Loucy (cell line): ENCODE data around the gene ROR1.
A peak's percentile ranks its signal among the peaks of the same experiment; 100 is the strongest.

ENCODE experiments used
- H2AFZ ChIP-seq: fragments of 200-600 bp; sonication (generic); 2 replicates; pipeline ENCODE4 v1.6.0; 2016; ENCODE audit warnings: antibody characterized with exemption, mild to moderate bottlenecking, low read length, moderate library complexity
- H3F3A ChIP-seq: fragments of 200-600 bp; 2 replicates; pipeline ENCODE4 v1.6.0; 2016; ENCODE audit warnings: antibody characterized with exemption, low read depth, mild to moderate bottlenecking
- H3K27me3 ChIP-seq: fragments of 200-600 bp; sonication (generic); 2 replicates; pipeline ENCODE4 v1.6.1; 2014; ENCODE audit warnings: low read length, mild to moderate bottlenecking; ENCODE audit not compliant: insufficient read depth, poor library complexity, severe bottlenecking
- H3K36me3 ChIP-seq: fragments of 200-600 bp; sonication (generic); 2 replicates; pipeline ENCODE4 v1.6.1; 2016; ENCODE audit warnings: low read length; ENCODE audit not compliant: insufficient read depth
- H3K4me1 ChIP-seq: fragments of 200-600 bp; sonication (generic); 2 replicates; pipeline ENCODE4 v1.5.1; 2014; ENCODE audit warnings: low read length, mild to moderate bottlenecking; ENCODE audit not compliant: insufficient read depth, poor library complexity, severe bottlenecking
- H3K4me2 ChIP-seq: fragments of 200-600 bp; sonication (generic); 2 replicates; pipeline ENCODE4 v1.6.0; 2014; ENCODE audit warnings: antibody characterized with exemption, low read length, low read depth, mild to moderate bottlenecking; ENCODE audit not compliant: poor library complexity, severe bottlenecking
- H3K4me3 ChIP-seq: fragments of 200-600 bp; sonication (generic); 2 replicates; pipeline ENCODE4 v1.5.1; 2014; ENCODE audit warnings: low read length, mild to moderate bottlenecking, mixed read lengths; ENCODE audit not compliant: poor library complexity, severe bottlenecking
- H3K79me2 ChIP-seq: fragments of 200-600 bp; sonication (generic); 2 replicates; pipeline ENCODE4 v1.6.1; 2014; ENCODE audit warnings: low read length; ENCODE audit not compliant: insufficient read depth
- H3K9ac ChIP-seq: fragments of 200-600 bp; sonication (generic); 2 replicates; pipeline ENCODE4 v1.6.0; 2014; ENCODE audit warnings: mild to moderate bottlenecking, low read depth, low read length, moderate library complexity; ENCODE audit not compliant: poor library complexity, severe bottlenecking
- H3K9me2 ChIP-seq: fragments of 200-600 bp; sonication (generic); replicated peaks from 2 replicates; pipeline ENCODE4 v1.6.1; 2016; ENCODE audit warnings: low read depth, low read length, mixed read lengths
- H3K9me3 ChIP-seq: fragments of 200-600 bp; sonication (generic); 2 replicates; pipeline ENCODE4 v1.6.1; 2014; ENCODE audit warnings: mild to moderate bottlenecking, antibody characterized with exemption, low read length, low read depth; ENCODE audit not compliant: insufficient read depth
- H4K20me1 ChIP-seq: fragments of 200-600 bp; sonication (generic); 2 replicates; pipeline ENCODE4 v1.6.0; 2014; ENCODE audit warnings: antibody characterized with exemption, low read length, mild to moderate bottlenecking; ENCODE audit not compliant: insufficient read depth, poor library complexity, severe bottlenecking
- CTCF ChIP-seq: fragments of 200-600 bp; sonication (generic); conservative IDR thresholded peaks from 2 replicates; pipeline ENCODE4 v1.5.1; 2014; ENCODE audit warnings: mild to moderate bottlenecking, antibody characterized with exemption, low read length
- EZH2phosphoT487 ChIP-seq: fragments of 200-600 bp; IDR thresholded peaks from 2 replicates; pipeline ENCODE4 v1.6.1; 2018; ENCODE audit warnings: antibody characterized with exemption, mild to moderate bottlenecking, moderate library complexity, borderline replicate concordance

The ROR1 gene

GRCh38 chr1:64162804-64163203, 389.0 kb downstream of the ROR1 start:
- H3K4me3 ChIP-seq = no peak overlapping the region
- no peaks in the 10 kb centered on the region for H3K79me2 ChIP-seq
- H3K9me3 ChIP-seq = no peaks in the 10 kb centered on the region
- H3F3A ChIP-seq = no peaks in the 10 kb centered on the region
- H3K4me1 ChIP-seq = no peaks in the 10 kb centered on the region
- H2AFZ ChIP-seq = no peak overlapping the region
- no peak overlapping the region for H3K9ac ChIP-seq
- H3K27me3 ChIP-seq = no peaks in the 10 kb centered on the region
- no peak for TF ChIP-seq EZH2phosphoT487
- TF ChIP-seq CTCF = no peak
- no peaks in the 10 kb centered on the region for H3K9me2 ChIP-seq
- no peaks in the 10 kb centered on the region for H4K20me1 ChIP-seq
- H3K4me2 ChIP-seq = no peak overlapping the region
- no peaks in the 10 kb centered on the region for H3K36me3 ChIP-seq

GRCh38 chr1:64163431-64163830, 389.6 kb downstream of the ROR1 start:
- TF ChIP-seq EZH2phosphoT487 (no peak), CTCF (no peak)
- no peaks in the 10 kb centered on the region for H4K20me1 ChIP-seq
- H3K79me2 ChIP-seq = no peaks in the 10 kb centered on the region
- no peaks in the 10 kb centered on the region for H3K4me1 ChIP-seq
- no peak overlapping the region for H2AFZ ChIP-seq
- no peaks in the 10 kb centered on the region for H3K36me3 ChIP-seq
- no peaks in the 10 kb centered on the region for H3F3A ChIP-seq
- no peaks in the 10 kb centered on the region for H3K9me2 ChIP-seq
- no peaks in the 10 kb centered on the region for H3K27me3 ChIP-seq
- no peak overlapping the region for H3K4me2 ChIP-seq
- no peaks in the 10 kb centered on the region for H3K9me3 ChIP-seq
- no peak overlapping the region for H3K9ac ChIP-seq
- no peak overlapping the region for H3K4me3 ChIP-seq

GRCh38 chr1:64163970-64164369, 390.2 kb downstream of the ROR1 start:
- Histone ChIP-seq H3K36me3 (no peaks in the 10 kb centered on the region), H3K27me3 (no peaks in the 10 kb centered on the region)
- TF ChIP-seq EZH2phosphoT487 (no peak), CTCF (peak; percentile 60)

More at GRCh38 chr1:64163970-64164369, 390.2 kb downstream of the ROR1 start:
- no peak overlapping the region for H3K4me3 ChIP-seq
- no peak overlapping the region for H3K4me2 ChIP-seq
- H3K4me1 ChIP-seq = no peaks in the 10 kb centered on the region
- H3F3A ChIP-seq = no peaks in the 10 kb centered on the region
- H3K9ac ChIP-seq = no peak overlapping the region
- no peaks in the 10 kb centered on the region for H3K9me3 ChIP-seq
- H3K9me2 ChIP-seq = no peaks in the 10 kb centered on the region
- no peaks in the 10 kb centered on the region for H4K20me1 ChIP-seq
- H2AFZ ChIP-seq = no peak overlapping the region
- H3K79me2 ChIP-seq = no peaks in the 10 kb centered on the region
